Left renal pelvis (tissue), 4 donors: Measurements from ENCODE around the gene SLC25A38. TPM values are rescaled to one million over a fixed set of nuclear protein-coding genes. Genes with fewer than 3 reads are reported as not detected.

Experiments
- DNase-seq, 4 donors: peaks; one replicate each; pipeline ENCODE4 v3.0.0-alpha.2; 2013; ENCODE audit warnings: low read depth in 4 of 4, low spot score in 3 of 4
- polyA plus RNA-seq, 4 donors: library from polyadenylated mRNA; unstranded; fragments of 120-200 nt; gene quantifications; one replicate each; pipeline ENCODE4 v1.2.1, GENCODE V29; 2013; ENCODE audit not compliant: insufficient read length in 4 of 4

Gene SLC25A38
- polyA plus RNA-seq, 4 donors: 24.5 to 37.3 (median 35.4) TPM

DNA sequence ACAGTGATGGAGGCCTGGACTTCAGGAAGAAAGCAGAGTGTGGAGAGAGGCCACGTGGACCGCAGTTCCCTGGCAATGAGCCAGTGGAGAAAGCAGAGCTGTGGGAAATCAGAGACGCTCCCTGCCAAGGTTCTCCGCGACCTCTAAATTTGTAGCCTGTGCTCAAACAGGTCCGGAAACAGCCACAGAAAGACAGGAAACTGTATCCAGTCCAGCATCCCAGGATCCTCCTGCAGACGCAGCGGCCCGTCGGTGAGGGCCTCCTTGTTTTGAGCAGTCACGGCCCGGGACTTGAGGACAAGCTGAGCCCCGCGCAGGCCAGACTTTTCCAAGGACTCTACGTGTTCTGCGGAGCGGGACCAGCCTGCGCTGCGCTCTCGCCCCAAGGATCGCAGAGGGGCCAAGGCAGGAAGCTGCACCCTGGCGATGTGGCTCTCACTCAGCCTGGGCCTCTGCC, 45.6 kb downstream of the SLC25A38 start:
- no peak for DNase-seq

DNA sequence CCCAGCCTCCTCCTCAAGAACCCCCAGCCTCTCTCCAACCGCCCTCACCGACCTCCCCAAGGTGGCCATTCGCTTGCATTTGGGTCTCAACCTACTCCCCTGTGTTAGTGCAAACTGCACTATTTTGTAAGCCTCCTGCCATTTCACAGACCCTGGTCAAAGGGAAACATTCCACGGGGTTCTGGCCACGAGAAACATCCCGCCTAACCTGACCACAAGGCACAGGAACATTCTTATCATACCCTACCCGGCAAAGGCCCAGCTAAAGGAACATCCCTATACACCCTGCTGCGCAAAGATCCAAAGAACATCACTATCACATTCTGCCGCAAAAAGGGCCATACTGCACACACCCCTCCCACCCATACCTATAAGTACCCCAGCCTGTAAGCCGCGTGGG, 46.3 kb downstream of the SLC25A38 start:
- DNase-seq: no peak

DNA sequence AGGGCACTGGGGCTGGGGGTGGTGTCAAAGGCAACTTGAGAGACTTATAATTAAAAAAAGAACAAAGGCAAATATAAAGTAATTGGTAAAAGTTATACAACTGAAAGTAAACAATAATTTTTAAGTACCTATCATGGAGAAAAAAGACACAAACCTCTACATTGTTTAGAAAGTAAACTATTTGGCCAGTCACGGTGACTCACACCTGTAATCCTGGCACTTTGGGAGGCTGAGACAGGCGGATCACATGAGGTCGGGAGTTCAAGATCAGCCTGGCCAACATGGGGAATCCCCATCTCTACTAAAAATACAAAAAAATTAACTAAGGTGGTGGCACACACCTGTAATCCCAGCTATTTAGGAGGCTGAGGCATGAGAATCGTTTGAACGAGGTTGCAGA, 49.2 kb downstream of the SLC25A38 start:
- DNase-seq: no peak

DNA sequence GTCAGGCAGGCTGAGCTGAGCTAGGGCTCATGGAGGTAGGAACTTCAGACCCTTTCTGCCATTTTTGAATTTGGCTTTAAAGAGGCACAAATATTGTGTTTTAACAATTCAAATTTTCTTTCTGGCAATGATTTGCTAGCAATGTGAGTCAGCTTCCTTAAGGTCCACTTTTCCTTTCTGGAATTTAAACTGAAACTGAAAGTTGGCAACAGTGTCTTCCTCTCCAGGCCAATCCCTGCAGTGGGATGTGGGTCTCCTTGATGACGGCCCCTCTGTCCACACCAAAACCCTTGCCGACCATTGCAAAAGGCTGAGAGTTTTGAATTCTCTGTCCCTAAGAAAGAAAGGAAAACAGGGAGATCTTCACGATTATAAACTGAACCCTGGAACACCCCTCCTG, 50.5 kb downstream of the SLC25A38 start:
- DNase-seq: no peak

DNA sequence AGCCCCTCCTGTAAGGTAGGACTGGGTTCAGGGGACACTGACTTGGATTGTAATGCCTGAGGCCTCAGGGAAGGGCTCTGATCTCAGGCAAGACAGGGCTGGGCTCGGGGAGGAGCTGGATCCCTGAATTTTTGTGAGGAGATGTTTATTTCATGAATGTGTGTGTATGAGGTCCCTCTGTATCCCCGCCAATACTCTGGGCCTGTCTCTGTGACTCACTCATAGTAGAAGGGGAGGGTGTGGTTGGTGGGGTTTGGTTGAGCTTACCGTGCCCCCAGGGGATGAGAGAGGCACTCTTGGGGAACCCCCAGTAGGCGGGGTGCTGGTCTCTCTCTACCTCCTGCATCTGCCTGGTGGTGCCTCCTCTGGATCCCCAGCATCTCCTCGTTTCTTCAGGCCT, 51.4 kb downstream of the SLC25A38 start:
- no peak for DNase-seq

DNA sequence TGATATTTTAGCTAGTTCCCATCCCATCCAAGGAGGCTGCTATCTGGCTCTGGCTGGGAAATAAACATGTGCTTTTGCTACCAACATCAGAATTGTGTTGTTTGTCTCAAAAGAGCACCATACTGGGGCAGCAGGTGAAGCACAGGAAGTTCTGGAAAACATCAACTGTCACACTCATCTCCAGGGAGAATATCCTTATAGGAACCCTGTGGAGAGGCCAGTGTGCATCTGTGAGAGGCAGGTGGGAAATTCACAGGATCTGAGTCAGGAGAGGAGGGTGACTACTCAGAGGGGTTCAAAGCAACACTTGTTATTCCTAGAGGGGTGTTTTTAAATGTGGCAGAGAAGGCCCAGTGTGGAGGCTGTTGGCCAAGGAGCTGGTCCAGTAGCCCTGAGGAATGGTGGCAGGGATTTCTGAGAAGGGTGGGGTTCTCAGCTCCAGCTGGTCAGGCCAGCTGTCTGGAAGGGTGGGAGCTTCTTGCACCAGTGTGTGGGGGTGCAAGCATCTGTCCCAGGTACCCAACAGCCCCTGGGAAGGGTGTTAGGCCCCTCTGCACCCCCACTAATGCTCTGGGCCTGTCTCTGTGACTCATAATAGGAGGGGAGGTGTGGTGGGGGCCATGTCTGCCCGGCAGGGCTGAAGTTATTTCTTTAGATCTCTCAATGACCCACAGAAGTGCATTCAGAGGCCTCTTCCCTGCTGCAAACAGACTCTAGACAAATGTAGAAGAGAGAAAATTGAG, 52.0 kb downstream of the SLC25A38 start:
- no peak for DNase-seq

DNA sequence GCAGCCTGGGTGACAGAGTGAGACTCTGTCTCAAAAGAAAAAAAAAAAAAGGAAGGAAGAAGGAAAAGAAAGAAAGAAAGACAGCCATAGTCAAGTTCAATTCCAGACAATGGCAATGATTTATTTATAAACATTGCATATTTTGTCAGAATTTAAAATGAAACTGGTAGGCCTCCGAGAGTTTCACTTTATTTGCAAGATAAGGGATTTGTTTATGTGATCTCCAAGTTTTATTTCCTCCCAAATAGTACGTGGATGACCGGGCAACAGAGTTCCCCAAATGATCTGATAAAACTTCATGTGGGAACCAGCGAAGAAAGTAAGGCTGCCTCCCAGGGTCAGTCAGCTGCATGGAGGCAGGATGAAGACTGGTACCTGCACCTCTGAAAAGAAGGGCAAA, 55.7 kb downstream of the SLC25A38 start:
- no peak for DNase-seq

DNA sequence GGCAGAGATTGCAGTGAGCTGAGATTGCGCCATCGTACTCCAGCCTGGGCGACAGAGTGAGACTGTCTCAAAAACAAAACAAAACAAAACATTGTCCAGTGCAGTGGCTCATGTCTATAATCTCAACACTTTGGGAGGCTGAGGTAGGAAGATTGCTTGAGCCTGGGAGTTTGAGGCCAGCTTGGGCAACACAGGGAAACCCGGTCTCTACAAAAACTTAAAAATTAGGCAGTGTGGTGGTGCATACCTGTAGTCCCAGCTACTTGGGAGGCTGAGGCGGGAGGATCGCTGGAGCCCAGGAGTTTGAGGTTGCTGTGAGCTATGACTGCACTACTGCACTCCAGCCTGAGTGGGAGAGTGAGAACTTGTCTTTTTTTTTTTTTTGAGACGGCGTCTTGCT, 57.1 kb downstream of the SLC25A38 start:
- DNase-seq: no peak

DNA sequence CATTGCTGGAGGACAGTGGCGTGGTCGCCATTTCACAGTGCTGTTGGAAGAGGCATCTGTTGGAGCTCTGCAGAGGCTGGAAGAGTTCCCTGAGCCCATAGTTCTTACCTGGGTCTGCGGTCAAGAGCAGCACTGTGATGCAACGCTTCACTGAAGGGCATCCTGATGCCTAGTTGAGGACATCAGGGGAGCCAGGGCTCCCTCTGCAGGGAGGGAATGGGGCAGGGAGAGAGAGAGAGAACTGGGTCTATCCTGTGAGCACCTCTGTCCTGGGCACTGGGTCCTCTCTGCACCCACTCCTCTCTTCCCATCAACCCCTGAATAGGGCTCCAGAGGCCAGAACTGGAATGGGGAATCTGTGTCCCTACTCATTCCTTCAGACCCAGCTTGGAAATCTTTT, 60.4 kb downstream of the SLC25A38 start:
- no peak for DNase-seq

DNA sequence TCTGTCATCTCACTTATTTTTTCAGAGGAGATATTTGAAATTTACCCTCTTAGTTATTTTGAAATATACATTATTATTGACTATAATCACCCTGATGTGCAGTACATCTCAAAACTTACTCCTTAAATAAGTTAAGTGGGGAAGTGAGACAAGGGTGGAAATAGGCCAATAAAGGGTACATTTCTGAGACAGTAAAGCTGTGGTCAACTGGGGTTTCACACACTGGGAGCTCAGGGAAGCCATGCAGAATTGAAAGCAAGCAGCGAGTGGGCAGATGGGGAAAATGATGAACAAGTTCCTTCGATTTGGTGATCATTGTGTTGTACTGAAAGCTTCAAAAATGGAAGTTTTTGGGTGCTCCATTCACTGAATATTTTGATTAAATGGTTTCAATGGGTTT, 62.8 kb downstream of the SLC25A38 start:
- no peak for DNase-seq

DNA sequence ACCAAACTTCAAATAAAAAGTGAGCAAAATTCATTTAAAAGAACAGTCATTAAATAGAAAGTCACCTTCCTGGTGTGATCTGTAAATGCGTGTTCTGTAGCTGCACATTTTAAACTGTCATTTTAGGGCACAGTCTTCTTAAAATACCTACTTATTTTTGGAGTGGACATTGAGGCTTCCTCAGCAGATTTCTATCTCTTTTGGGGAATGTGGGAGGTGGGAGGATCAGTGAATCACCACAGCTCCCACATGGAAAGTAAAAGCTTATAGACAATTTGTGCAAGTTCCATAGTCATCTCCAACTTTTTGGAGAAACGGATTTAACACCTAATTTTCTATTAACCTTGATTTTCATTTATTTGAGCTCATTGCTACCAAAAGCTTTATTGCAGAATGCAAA, 63.3 kb downstream of the SLC25A38 start:
- no peak for DNase-seq

Other genes starting within 250 kb of the SLC25A38 start
- 10 to 100 TPM in 2 of 4 donors, 1 to 10 TPM in 2; 8.0 to 58.5 (median 10.3) TPM for gene CSRNP1, start 229.8 kb upstream of the SLC25A38 start, polyA plus RNA-seq
- gene XIRP1, start 190.8 kb upstream of the SLC25A38 start, polyA plus RNA-seq: under 1 TPM; 0.07 to 0.20 (median 0.08) TPM
- 1 to 10 TPM; 1.7 to 6.1 (median 4.5) TPM for gene CX3CR1, start 103.3 kb upstream of the SLC25A38 start, polyA plus RNA-seq
- gene CCR8, start 53.7 kb upstream of the SLC25A38 start, polyA plus RNA-seq: not detected
- 1,000 to 10,000 TPM; 1,307 to 1,530 (median 1,521) TPM for gene RPSA, start 23.4 kb downstream of the SLC25A38 start, polyA plus RNA-seq
- under 1 TPM in 3 of 4 donors, not detected in 1; 0.04 to 0.14 (median 0.07) TPM for gene MOBP, start 84.3 kb downstream of the SLC25A38 start, polyA plus RNA-seq